HCT116 (cell line): ENCODE measurements around the gene CAST. TPM values are rescaled to one million over a fixed set of nuclear protein-coding genes. Genes with fewer than 3 reads are reported as not detected.
A peak's percentile ranks its signal among the peaks of the same experiment; 100 is the strongest.

ENCODE experiments used
- ATAC-seq: fragments of 200-7000 bp; cut with Tn5 transposase; 2 replicates; pipeline ENCODE4 v1.9.1; 2020; ENCODE audit warnings: mild to moderate bottlenecking, moderate library complexity
- BruUV-seq: library from RNA; stranded (reverse); fragments of 400-500 nt; replicated peaks from 2 replicates; lab custom pipeline; 2021; lab: Mats Ljungman, UMichigan
- CTCF ChIA-PET: fragments of 300-600 bp; sonication (Branson Sonifier 250); formaldehyde crosslinking; loops from one replicate; lab custom pipeline; 2021; ENCODE audit warnings: antibody characterized with exemption; lab: Charles Lee
- POLR2A ChIA-PET: fragments of 300-600, 350-600 bp; sonication (Branson Sonifier 250); formaldehyde crosslinking; loops from one replicate; lab custom pipeline; 2021; ENCODE audit warnings: antibody characterized with exemption; lab: Charles Lee
- RAD21 ChIA-PET, 2 experiments: fragments of 300-600 bp; sonication (Branson Sonifier 250); formaldehyde crosslinking; loops; one replicate each; lab custom pipeline; 2023; ENCODE audit warnings: low total read pairs in 2 of 2; ENCODE audit not compliant: uncharacterized antibody in 2 of 2, unreplicated experiment in 2 of 2, low non-redundant PET in 1 of 2; lab: Charles Lee
- DNase-seq: peaks from one replicate; pipeline ENCODE4 v3.0.0-alpha.2; 2010; ENCODE audit warnings: low read depth, low spot score
- H2AFZ ChIP-seq: fragments of 200-600 bp; shearing (Covaris generic), sonication (generic); 2 replicates; pipeline ENCODE4 v1.6.1; 2017; ENCODE audit warnings: low read depth, mixed run types, mixed read lengths, antibody characterized with exemption, low read length; ENCODE audit not compliant: poor library complexity, severe bottlenecking
- H3K27ac ChIP-seq: 2 replicates; pipeline ENCODE4 v1.5.1; 2012; ENCODE audit warnings: low read depth, low read length
- H3K27me3 ChIP-seq: fragments of 200-600 bp; sonication (generic); 2 replicates; pipeline ENCODE4 v1.6.1; 2016; ENCODE audit warnings: mixed run types, low read length, mixed read lengths; ENCODE audit not compliant: insufficient read depth
- H3K36me3 ChIP-seq, 2 experiments: fragments of 200-500 bp in 1 of 2; fragments of 200-600 bp in 1 of 2; sonication (Bioruptor generic) in 1 of 2; sonication (generic) in 1 of 2; 2 replicates each; pipeline versions ENCODE4 v1.5.1 to v1.6.1; 2014 to 2016; ENCODE audit warnings: low read length in 2 of 2, inconsistent platforms in 1 of 2, mixed read lengths in 1 of 2, mixed run types in 1 of 2; ENCODE audit not compliant: insufficient read depth in 2 of 2, control insufficient read depth in 1 of 2
- H3K4me1 ChIP-seq, 2 experiments: fragments of 200-600 bp in 1 of 2; sonication (generic) in 1 of 2; 2 replicates each; pipeline versions ENCODE4 v1.5.1 to v1.6.1; 2012 to 2017; ENCODE audit warnings: low read length in 2 of 2, inconsistent platforms in 1 of 2, mild to moderate bottlenecking in 1 of 2, mixed read lengths in 1 of 2, mixed run types in 1 of 2, moderate library complexity in 1 of 2; ENCODE audit not compliant: insufficient read depth in 2 of 2, control insufficient read depth in 1 of 2
- H3K4me2 ChIP-seq: fragments of 200-600 bp; sonication (generic); 2 replicates; pipeline ENCODE4 v1.6.1; 2017; ENCODE audit warnings: mixed run types, low read length, mixed read lengths
- H3K4me3 ChIP-seq, 2 experiments: fragments of 200-600 bp in 1 of 2; sonication (generic) in 1 of 2; replicated peaks in 1 of 2; 2 replicates each; pipeline ENCODE4 v1.5.1; 2011 to 2016; ENCODE audit warnings: low read length in 2 of 2, control low read depth in 1 of 2, low read depth in 1 of 2, mild to moderate bottlenecking in 1 of 2, mixed read lengths in 1 of 2, mixed run types in 1 of 2
- H3K79me2 ChIP-seq: fragments of 200-600 bp; sonication (generic); 2 replicates; pipeline ENCODE4 v1.6.1; 2017; ENCODE audit warnings: mild to moderate bottlenecking, mixed run types, low read length, moderate library complexity, mixed read lengths; ENCODE audit not compliant: insufficient read depth
- H3K9ac ChIP-seq: fragments of 200-600 bp; sonication (generic); 2 replicates; pipeline ENCODE4 v1.6.1; 2016; ENCODE audit warnings: low read length, mixed read lengths
- H3K9me2 ChIP-seq: fragments of 200-600 bp; sonication (generic), shearing (Covaris generic); 2 replicates; pipeline ENCODE4 v1.6.1; 2017; ENCODE audit warnings: mixed run types, mild to moderate bottlenecking, moderate library complexity; ENCODE audit not compliant: insufficient read depth
- H3K9me3 ChIP-seq, 2 experiments: fragments of 200-500 bp in 1 of 2; fragments of 200-600 bp in 1 of 2; sonication (Bioruptor generic) in 1 of 2; sonication (generic) in 1 of 2; 2 replicates each; pipeline ENCODE4 v1.6.1; 2014 to 2017; ENCODE audit warnings: low read length in 2 of 2, mixed read lengths in 2 of 2, inconsistent platforms in 1 of 2, low read depth in 1 of 2, mild to moderate bottlenecking in 1 of 2, mixed run types in 1 of 2, moderate library complexity in 1 of 2; ENCODE audit not compliant: control insufficient read depth in 1 of 2, insufficient read depth in 1 of 2
- H4K20me1 ChIP-seq: fragments of 200-600 bp; sonication (generic), shearing (Covaris generic); 2 replicates; pipeline ENCODE4 v1.6.1; 2017; ENCODE audit warnings: mixed run types, mild to moderate bottlenecking, moderate library complexity; ENCODE audit not compliant: insufficient read depth
- CBX3 ChIP-seq: IDR thresholded peaks from 2 replicates; pipeline ENCODE4 v1.6.1; 2012; ENCODE audit warnings: low read depth
- CTCF ChIP-seq, 3 experiments: fragments of 200-600 bp in 1 of 3; sonication (generic) in 1 of 3; IDR thresholded peaks in 2 of 3; conservative IDR thresholded peaks in 1 of 3; 2 replicates each; pipeline ENCODE4 v1.5.1; 2012 to 2017; ENCODE audit warnings: low read depth in 2 of 3, low read length in 2 of 3, antibody characterized with exemption in 1 of 3, borderline replicate concordance in 1 of 3, control low read depth in 1 of 3, mild to moderate bottlenecking in 1 of 3, mixed read lengths in 1 of 3, mixed run types in 1 of 3, moderate library complexity in 1 of 3; ENCODE audit not compliant: insufficient read depth in 1 of 3
- FOSL1 ChIP-seq: IDR thresholded peaks from 2 replicates; pipeline ENCODE4 v1.6.1; 2012; ENCODE audit warnings: low read depth
- MAX ChIP-seq: IDR thresholded peaks from 2 replicates; pipeline ENCODE4 v1.6.1; 2012
- RAD21 ChIP-seq: IDR thresholded peaks from 2 replicates; pipeline ENCODE4 v1.6.1; 2012; ENCODE audit warnings: low read depth, mild to moderate bottlenecking
- intact Hi-C: fragments of 100-400 bp; cut with micrococcal nuclease; formaldehyde crosslinking; loops from 2 replicates; pipeline ENCODE4 v1.10.0; 2022
- total RNA-seq: library from RNA; stranded (reverse); gene quantifications from one replicate; pipeline ENCODE4 v1.2.1, GENCODE V29; 2021; ENCODE audit not compliant: unreplicated experiment

CAST gene
- total RNA-seq, 1 experiment from 2014 or later: 142 TPM

- CTCF ChIA-PET: interaction anchor here (0.6 to 2.0 kb wide), 32 partner anchors 10 to 920 kb away, joined by 3 to 30 read pairs (median 4); partner anchors contain the start of genes CAST and LIX1
- no peak overlapping the region for H3K27ac ChIP-seq
- RAD21 ChIA-PET: interaction anchor here (0.6 to 1.6 kb wide), 10 partner anchors 21 to 528 kb away, joined by 3 to 9 read pairs (median 4); partner anchors contain the start of gene LIX1 (in 1 of the 2)
- H3K27me3 ChIP-seq: no peaks in the 10 kb centered on the region
- POLR2A ChIA-PET: interaction anchor here (1.0 kb wide), 1 partner anchor 49 kb away, joined by 3 read pairs; no protein-coding TSS in a partner anchor
- peaks cover 2 to 8% of the 10 kb centered on the region in 2 experiments; a peak in 2 of 4 replicates for H3K4me1 ChIP-seq
- peak; percentile 88 for ATAC-seq
- H3K9ac ChIP-seq: no peak overlapping the region
- intact Hi-C loops: loop anchor here (1.0 to 2.0 kb wide), 4 partner anchors 74 to 549 kb away; no protein-coding TSS in a partner anchor
- H2AFZ ChIP-seq: peak overlapping the region; percentile 89
- H3K36me3 ChIP-seq: no peaks in the 10 kb centered on the region
- BruUV-seq: no TSS peak
- H3K4me3 ChIP-seq: no peak overlapping the region
- peak; percentile 35 to 88 (median 66); a peak in 5 of 6 replicates for TF ChIP-seq CTCF (IDR thresholded peaks at IDR 0.05 in 2 of 3, conservative IDR thresholded peaks at IDR 0.05 in 1 of 3; ENCODE audit: borderline replicate concordance in 1 of 3, insufficient read depth in 1 of 3, low read depth in 2 of 3, low read length in 2 of 3)
- TF ChIP-seq FOSL1: peak; percentile 22; the same call in 1 of the 2 replicates
- peak; percentile 97 for TF ChIP-seq RAD21
- TF ChIP-seq CBX3: peak; percentile 55; the same call in 1 of the 2 replicates
- no peak for TF ChIP-seq MAX
- H3K79me2 ChIP-seq: no peaks in the 10 kb centered on the region
- peak; percentile 79 for DNase-seq
- peak overlapping the region; percentile 55 for H3K4me2 ChIP-seq
- no peaks in the 10 kb centered on the region for H4K20me1 ChIP-seq
- H3K9me2 ChIP-seq: no peaks in the 10 kb centered on the region
- no peaks in the 10 kb centered on the region for H3K9me3 ChIP-seq
Measured at GRCh38 chr5:96614110-96614691, 48.0 kb upstream of the CAST start.
